Lower leg skin (tissue), 3 donors: ENCODE data around the gene GCHFR.

Experiments used
- POLR2A ChIP-seq, 2 donors: fragments of 450-650 bp; IDR thresholded peaks; one replicate each; pipeline ENCODE4 v1.6.1; 2016 to 2017; ENCODE audit warnings: antibody characterized with exemption in 2 of 2, mild to moderate bottlenecking in 1 of 2, moderate library complexity in 1 of 2
- TF ChIP-seq, protein P1 (sequence below), 3 donors: fragments of 450-650 bp; IDR thresholded peaks; one replicate each; pipeline ENCODE4 v1.5.1; 2016; ENCODE audit warnings: antibody characterized with exemption in 3 of 3, mild to moderate bottlenecking in 3 of 3, moderate library complexity in 2 of 3

GRCh38 chr15:40714144-40714543 lies 49.7 kb upstream of the GCHFR start:
- TF ChIP-seq, protein P1, sequence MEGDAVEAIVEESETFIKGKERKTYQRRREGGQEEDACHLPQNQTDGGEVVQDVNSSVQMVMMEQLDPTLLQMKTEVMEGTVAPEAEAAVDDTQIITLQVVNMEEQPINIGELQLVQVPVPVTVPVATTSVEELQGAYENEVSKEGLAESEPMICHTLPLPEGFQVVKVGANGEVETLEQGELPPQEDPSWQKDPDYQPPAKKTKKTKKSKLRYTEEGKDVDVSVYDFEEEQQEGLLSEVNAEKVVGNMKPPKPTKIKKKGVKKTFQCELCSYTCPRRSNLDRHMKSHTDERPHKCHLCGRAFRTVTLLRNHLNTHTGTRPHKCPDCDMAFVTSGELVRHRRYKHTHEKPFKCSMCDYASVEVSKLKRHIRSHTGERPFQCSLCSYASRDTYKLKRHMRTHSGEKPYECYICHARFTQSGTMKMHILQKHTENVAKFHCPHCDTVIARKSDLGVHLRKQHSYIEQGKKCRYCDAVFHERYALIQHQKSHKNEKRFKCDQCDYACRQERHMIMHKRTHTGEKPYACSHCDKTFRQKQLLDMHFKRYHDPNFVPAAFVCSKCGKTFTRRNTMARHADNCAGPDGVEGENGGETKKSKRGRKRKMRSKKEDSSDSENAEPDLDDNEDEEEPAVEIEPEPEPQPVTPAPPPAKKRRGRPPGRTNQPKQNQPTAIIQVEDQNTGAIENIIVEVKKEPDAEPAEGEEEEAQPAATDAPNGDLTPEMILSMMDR (IDR thresholded peaks at IDR 0.05): no peak
- no peak for TF ChIP-seq POLR2A (IDR thresholded peaks at IDR 0.05)
